HG03159 (cell line): Measurements from ENCODE around the gene SULT4A1.

ENCODE experiments used
- ATAC-seq: cut with Tn5 transposase; IDR thresholded peaks from one replicate; pipeline ENCODE4 v1.9.1; 2021; ENCODE audit warnings: mild to moderate bottlenecking, moderate library complexity; ENCODE audit not compliant: unreplicated experiment

Gene SULT4A1

GRCh38 chr22:43829904-43830851 is 32.1 kb downstream of the SULT4A1 start:
- no peak for ATAC-seq

GRCh38 chr22:43828998-43829782 is 33.1 kb downstream of the SULT4A1 start:
- ATAC-seq: no peak

- ATAC-seq: no peak
Measured at GRCh38 chr22:43828725-43828997, 33.7 kb downstream of the SULT4A1 start.

GRCh38 chr22:43827926-43828724 is 34.2 kb downstream of the SULT4A1 start:
- no peak for ATAC-seq

- ATAC-seq: no peak
Measured at GRCh38 chr22:43827003-43827735, 35.1 kb downstream of the SULT4A1 start.

GRCh38 chr22:43826142-43827002 is 35.9 kb downstream of the SULT4A1 start:
- ATAC-seq: no peak

- no peak for ATAC-seq
Measured at GRCh38 chr22:43825651-43826050, 36.7 kb downstream of the SULT4A1 start.

GRCh38 chr22:43824724-43825420 is 37.4 kb downstream of the SULT4A1 start:
- ATAC-seq: no peak

- ATAC-seq: no peak
Measured at GRCh38 chr22:43823911-43824665, 38.2 kb downstream of the SULT4A1 start.

- no peak for ATAC-seq
Measured at GRCh38 chr22:43823353-43823908, 38.9 kb downstream of the SULT4A1 start.

- ATAC-seq: no peak
Measured at GRCh38 chr22:43821606-43822425, 40.5 kb downstream of the SULT4A1 start.

GRCh38 chr22:43820651-43821305 is 41.5 kb downstream of the SULT4A1 start:
- no peak for ATAC-seq

- no peak for ATAC-seq
Measured at GRCh38 chr22:43819931-43820640, 42.2 kb downstream of the SULT4A1 start.

- ATAC-seq: no peak
Measured at GRCh38 chr22:43819421-43819921, 42.8 kb downstream of the SULT4A1 start.

GRCh38 chr22:43818981-43819380 is 43.3 kb downstream of the SULT4A1 start:
- ATAC-seq: no peak

- ATAC-seq: no peak
Measured at GRCh38 chr22:43817402-43817801, 44.9 kb downstream of the SULT4A1 start.
